Fibroblast of lung (primary cell): ENCODE results near the gene SAA1.

Experiments
- CTCF ChIP-seq, 2 donors: IDR thresholded peaks in 1 of 2; conservative IDR thresholded peaks in 1 of 2; 1 replicate in 1 of 2; 2 replicates in 1 of 2; pipeline ENCODE4 v1.5.1; 2011 to 2012; ENCODE audit warnings: low read length in 2 of 2, control low read depth in 1 of 2, inconsistent platforms in 1 of 2, low read depth in 1 of 2, mild to moderate bottlenecking in 1 of 2
- EZH2 ChIP-seq: IDR thresholded peaks from 2 replicates; pipeline ENCODE4 v1.5.1; 2012; ENCODE audit warnings: low read length, control low read depth, mild to moderate bottlenecking; ENCODE audit errors: missing control alignments

GRCh38 chr11:18313965-18314763 lies 48.1 kb downstream of the SAA1 start:
- no peak for TF ChIP-seq CTCF (conservative IDR thresholded peaks at IDR 0.05 in 1 of 2, IDR thresholded peaks at IDR 0.05 in 1 of 2; ENCODE audit: low read depth in 1 of 2, low read length in 2 of 2)
- no peak for TF ChIP-seq EZH2
